GM18868 (cell line): Measurements from ENCODE around the gene KIF22.
"Not testable (repeated sequence)": the region's sequence is repeated elsewhere in the genome, so short reads cannot be mapped to it uniquely, and the experiment has no call there.

Experiments used
- ATAC-seq: cut with Tn5 transposase; IDR thresholded peaks from one replicate; pipeline ENCODE4 v1.9.1; 2021; ENCODE audit warnings: mild to moderate bottlenecking, moderate library complexity; ENCODE audit not compliant: unreplicated experiment

KIF22 gene

GRCh38 chr16:29765167-29766032 lies 25.2 kb upstream of the KIF22 start:
- no peak for ATAC-seq

- ATAC-seq, result no peak
Observed at GRCh38 chr16:29766571-29766970, 24.0 kb upstream of the KIF22 start.

- no peak for ATAC-seq
Observed at GRCh38 chr16:29767062-29767461, 23.5 kb upstream of the KIF22 start.

DNA sequence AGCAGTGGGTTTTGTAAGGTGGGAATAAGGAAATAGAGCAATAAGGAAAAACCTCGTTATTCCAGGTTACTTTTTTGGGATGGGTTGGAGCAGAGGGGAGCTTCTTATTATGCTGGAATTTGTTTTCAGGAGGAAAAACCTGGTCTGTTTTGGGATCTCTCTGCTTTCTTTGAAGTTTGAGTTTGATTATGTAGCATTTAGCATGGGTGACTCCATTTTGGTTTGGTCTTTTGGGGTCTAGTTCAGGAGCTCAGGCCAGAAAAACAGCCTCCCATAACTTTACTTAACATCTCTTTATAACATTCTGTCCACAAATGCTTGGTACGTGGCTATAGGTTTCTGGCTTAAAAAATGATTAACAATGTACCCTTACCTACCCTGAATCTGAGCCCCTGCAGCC lies 21.0 kb upstream of the KIF22 start:
- no peak for ATAC-seq

GRCh38 chr16:29770250-29770929 lies 20.2 kb upstream of the KIF22 start:
- no peak for ATAC-seq

DNA sequence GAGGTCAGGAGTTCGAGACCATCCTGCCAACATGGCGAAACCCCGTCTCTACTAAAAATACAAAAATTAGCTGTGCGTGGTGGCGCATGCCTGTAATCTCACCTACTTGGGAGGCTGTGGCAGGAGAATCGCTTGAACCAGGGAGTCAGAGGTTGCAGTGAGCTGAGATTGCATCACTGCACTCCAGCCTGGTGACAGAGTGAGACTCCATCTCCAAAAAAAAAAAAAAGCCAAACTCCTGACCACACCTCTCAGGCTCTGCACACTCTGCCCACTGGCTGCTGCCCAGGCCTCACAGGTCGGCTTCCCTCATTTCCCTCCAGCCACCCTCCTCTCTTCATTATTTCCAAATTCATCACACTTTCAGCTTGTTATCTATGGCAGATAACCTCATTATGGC lies 18.2 kb upstream of the KIF22 start:
- ATAC-seq, result not testable (repeated sequence)

- no peak for ATAC-seq
Observed at GRCh38 chr16:29774730-29775129, 15.8 kb upstream of the KIF22 start.

DNA sequence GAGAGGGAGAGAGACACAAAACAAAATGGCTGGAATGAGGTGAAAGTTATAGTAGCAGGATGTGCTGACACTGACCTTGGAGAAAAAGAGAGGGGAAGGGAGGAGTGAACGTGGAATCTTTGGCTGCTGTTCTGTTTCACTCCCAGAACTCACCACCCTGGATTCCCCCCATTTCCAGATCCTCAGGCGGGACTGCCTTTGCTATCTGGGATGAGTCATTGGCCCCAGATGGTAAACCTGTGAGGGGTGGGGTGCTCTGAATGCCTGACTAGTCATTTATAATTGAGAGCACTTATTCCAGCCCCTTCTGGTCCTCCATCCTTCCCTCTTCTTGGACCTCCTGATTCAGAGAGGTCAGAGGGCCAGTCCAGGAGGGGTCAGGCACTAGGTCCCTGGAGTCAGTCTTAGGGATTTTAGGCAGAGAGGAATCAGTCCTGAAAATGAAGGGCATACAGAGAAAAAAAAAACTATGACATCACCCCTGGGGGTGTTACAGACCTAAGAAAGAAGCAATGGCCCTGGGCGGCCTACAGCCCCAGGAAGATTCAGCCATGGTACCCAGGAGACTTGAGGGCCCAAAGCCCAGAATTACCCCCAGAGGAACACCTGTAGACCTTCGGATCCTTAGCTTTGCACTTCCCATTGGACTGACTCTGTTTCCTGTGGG lies 14.7 kb upstream of the KIF22 start:
- no peak for ATAC-seq

GRCh38 chr16:29777576-29778350 lies 12.8 kb upstream of the KIF22 start, which contains the start of gene ZG16:
Gene ZG16, plus strand, starts transcription at chr16:29778256. Its CDS starts 1,011 bp downstream, at chr16:29779267.
- no peak for ATAC-seq

GRCh38 chr16:29779474-29779873 lies 11.1 kb upstream of the KIF22 start:
- ATAC-seq, result no peak

GRCh38 chr16:29783094-29783953 lies 7.2 kb upstream of the KIF22 start:
- not testable (repeated sequence) for ATAC-seq

DNA sequence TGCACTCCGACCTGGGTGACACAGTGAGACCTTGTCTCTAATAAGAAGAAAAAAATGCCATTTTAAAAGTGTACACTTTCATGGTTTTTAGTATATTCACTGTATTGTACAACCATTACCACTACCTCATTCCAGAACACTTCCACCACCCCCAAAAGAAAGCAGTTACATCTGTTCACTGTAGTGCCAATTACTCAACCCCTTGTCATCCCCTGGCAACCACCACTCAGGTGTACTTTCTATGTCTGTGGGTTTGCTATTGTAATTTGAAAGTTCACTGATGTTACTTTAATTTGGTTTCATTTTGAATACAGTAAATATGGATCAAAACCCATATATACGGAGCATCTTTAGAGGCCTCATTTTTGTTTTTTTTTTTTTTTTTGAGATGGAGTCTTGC lies 6.4 kb upstream of the KIF22 start:
- ATAC-seq, result no peak

DNA sequence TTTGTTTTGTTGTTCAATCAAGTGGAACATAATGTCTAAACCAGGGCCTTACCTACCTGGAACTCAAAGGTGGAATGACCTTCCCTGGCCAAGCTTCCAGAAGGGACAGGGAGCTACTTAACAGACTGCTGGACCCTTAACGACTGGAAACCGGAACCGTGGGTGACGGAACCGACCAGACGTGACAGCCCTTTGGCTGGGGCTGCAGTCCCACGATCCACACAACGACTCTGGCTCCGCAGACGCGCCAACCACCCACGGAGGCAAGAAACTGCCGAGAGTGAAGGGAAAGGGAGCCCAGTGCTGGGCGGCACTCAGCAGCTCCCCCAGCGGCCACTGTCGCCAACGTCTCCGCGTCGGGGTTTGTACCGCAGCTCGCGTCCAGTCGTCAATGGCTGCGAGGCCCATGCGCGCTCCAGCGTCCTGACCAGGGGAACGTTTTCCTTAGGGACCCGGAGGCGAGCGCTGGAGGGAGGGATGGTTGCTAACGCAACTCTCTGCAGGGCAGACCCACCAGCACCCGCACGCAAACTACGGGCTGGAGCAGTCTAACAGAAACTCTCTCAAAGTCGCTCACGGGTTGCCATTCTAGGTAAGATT lies 5.5 kb upstream of the KIF22 start:
- ATAC-seq, result no peak

DNA sequence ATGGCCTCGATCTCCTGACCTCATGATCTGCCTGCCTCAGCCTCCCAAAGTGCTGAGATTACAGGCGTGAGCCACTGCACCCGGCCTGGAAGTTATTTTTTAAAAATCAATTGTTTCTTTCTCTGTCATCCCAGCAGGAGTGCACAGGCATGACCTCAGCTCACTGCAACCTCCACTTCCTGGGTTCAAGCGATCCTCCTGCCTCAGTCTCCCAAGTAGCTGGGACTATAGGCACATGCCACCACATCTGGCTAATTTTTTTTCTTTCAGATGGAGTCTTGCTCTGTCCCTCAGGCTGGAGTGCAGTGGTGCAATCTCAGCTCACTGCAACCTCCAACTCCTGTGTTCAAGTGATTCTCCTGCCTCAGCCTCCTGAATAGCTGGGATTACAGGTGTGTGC lies 3.4 kb upstream of the KIF22 start:
- not testable (repeated sequence) for ATAC-seq

- ATAC-seq, result no peak
Observed at GRCh38 chr16:29789775-29790182, 772 bp upstream of the KIF22 start.

DNA sequence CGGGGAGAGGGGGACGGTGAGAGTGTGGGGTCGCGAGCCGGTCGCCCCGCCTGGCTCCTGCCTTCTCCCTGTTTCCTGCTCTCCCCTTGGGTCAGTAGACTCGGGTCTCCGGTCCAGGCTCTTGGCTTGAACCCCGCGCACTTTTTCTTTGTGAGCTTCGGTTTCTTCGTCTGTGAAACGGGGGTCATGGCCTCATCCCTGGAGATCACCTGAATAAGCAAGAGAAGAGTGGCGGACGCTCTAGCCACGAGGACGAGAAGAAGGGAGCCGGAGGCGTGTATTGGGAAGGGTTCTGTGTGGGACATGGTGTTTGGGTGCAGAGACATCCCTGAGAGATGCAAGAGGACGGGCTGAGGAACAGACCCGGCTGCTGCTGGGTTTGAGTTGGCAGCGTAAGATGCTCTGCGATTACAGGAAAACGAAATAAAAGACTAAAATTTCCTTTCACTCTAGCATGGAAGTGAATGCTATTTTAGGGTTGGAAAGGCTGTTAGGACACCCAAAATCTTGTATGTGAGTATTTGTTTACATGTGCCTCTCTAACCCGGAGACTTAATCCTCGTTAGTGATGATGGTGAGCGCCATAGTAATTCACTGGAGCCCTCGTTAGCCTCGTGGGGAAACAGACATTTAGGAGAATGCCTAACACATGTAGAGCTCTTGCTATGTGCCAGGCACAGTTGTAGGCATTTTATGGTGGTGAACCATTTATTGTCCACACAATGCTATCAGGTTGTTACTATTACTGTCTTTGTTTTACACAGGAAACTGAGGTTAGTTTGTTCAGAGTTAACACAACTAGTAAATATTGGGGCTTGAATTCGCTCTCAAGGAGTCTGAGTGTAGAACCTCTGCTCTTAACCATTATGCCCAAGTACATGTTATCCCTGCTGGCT lies 646 bp downstream of the KIF22 start:
- peak; percentile 18 for ATAC-seq

DNA sequence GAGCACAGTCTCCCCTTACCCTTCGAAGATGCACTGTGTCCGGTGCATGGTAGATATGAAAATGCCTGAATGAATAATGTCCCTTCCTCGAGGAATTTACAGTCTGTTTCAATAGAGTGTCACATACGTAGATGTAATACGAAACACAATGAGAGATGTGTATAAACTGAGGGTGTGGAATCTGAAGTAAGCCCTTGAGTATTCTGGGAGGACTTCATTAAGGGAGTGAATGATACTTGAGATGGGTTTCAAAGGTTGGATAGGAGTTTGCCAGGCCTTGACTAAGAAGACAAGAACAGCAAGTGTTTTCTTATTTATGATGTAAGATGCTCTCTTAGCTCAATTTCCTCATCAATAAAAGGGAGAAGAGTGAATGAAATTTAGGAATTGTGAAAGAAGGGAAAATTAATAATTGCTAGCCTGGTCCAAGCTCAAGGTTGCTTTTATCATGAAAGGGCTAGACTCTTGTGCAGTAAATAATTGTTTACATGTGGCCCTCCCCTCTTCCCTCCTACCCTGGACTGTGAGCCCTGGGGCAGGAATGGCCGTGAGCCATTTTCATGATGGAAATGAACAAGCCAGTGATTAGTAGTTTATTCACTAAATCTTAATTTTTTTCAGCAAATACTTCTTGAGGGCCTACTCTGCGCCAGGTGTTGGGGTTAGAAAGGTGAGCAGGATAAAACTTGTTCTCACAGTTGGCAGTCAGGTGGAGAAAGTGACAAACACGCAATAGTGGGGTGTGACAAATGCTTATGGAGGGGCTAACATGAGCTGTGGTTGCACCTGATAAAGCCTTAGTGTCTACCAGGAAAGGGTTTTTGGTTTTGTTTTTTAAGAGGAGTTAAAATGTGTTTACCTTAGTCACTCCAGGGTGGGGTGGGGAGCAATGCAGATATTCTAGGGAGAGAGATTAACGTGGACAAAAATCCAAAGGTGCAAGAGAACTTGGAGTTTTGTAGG lies 1.6 kb downstream of the KIF22 start:
- ATAC-seq, result no peak
